ENCODE measurements around the gene BFSP1.

Gene BFSP1

GRCh38 chr20:17530716-17531664, at the start of gene BFSP1:
Gene BFSP1, minus strand, starts transcription at chr20:17531379. Its CDS starts 50 bp downstream, at chr20:17531329.
- DNase-seq, result peak; percentile 50

- DNase-seq, result no peak
Observed at GRCh38 chr20:17580895-17581294, 49.7 kb upstream of the BFSP1 start.

- no peak for DNase-seq
Observed at GRCh38 chr20:17579369-17580039, 48.3 kb upstream of the BFSP1 start.

- DNase-seq, result no peak
Observed at GRCh38 chr20:17576215-17576614, 45.0 kb upstream of the BFSP1 start.

- no peak for DNase-seq
Observed at GRCh38 chr20:17573463-17573862, 42.3 kb upstream of the BFSP1 start.

GRCh38 chr20:17572034-17572638, 41.0 kb upstream of the BFSP1 start:
- no peak for DNase-seq

- DNase-seq, result no peak
Observed at GRCh38 chr20:17571153-17571527, 40.0 kb upstream of the BFSP1 start.

- no peak for DNase-seq
Observed at GRCh38 chr20:17570347-17571152, 39.4 kb upstream of the BFSP1 start.

- DNase-seq, result peak; percentile 87
Observed at GRCh38 chr20:17569616-17570346, 38.6 kb upstream of the BFSP1 start, which contains the start of gene DSTN. Gene DSTN, plus strand, starts transcription at chr20:17570075. Its CDS starts 134 bp downstream, at chr20:17570209.

GRCh38 chr20:17568972-17569521, 37.9 kb upstream of the BFSP1 start:
- DNase-seq, result peak; percentile 13

GRCh38 chr20:17568045-17568788, 37.0 kb upstream of the BFSP1 start:
- DNase-seq, result no peak

- no peak for DNase-seq
Observed at GRCh38 chr20:17566345-17566744, 35.2 kb upstream of the BFSP1 start.

GRCh38 chr20:17565169-17565845, 34.1 kb upstream of the BFSP1 start:
- DNase-seq, result no peak

GRCh38 chr20:17562804-17563305, 31.7 kb upstream of the BFSP1 start:
- DNase-seq, result no peak

GRCh38 chr20:17560344-17561074, 29.3 kb upstream of the BFSP1 start:
- DNase-seq, result no peak

- DNase-seq, result no peak
Observed at GRCh38 chr20:17559338-17559737, 28.2 kb upstream of the BFSP1 start.

GRCh38 chr20:17558941-17559304, 27.7 kb upstream of the BFSP1 start:
- DNase-seq, result no peak

GRCh38 chr20:17558154-17558940, 27.2 kb upstream of the BFSP1 start:
- no peak for DNase-seq

- no peak for DNase-seq
Observed at GRCh38 chr20:17557675-17558006, 26.5 kb upstream of the BFSP1 start.

Data from stimulated activated CD4-positive, alpha-beta T cell treated with anti-CD3 and anti-CD28 coated beads, Interleukin-4, amount 100 ng/mL, for 1 hour (primary cell).